Keratinocyte (primary cell): ENCODE measurements around the gene ACAP3.

Experiments
- EZH2 ChIP-seq: IDR thresholded peaks from one replicate; pipeline ENCODE4 v1.6.1; 2012; ENCODE audit warnings: inconsistent platforms, mild to moderate bottlenecking, low read length, moderate library complexity
- TF ChIP-seq, protein P1 (sequence below), 3 experiments: IDR thresholded peaks in 1 of 3; conservative IDR thresholded peaks in 1 of 3; optimal IDR thresholded peaks in 1 of 3; 2 replicates in 2 of 3; 3 replicates in 1 of 3; pipeline versions ENCODE3 to v1.5.1; 2011; ENCODE audit warnings: low read length in 3 of 3, mild to moderate bottlenecking in 3 of 3, moderate library complexity in 2 of 3, control low read depth in 1 of 3, inconsistent platforms in 1 of 3; ENCODE audit not compliant: insufficient read depth in 2 of 3; ENCODE audit errors: extremely low read depth in 1 of 3

- TF ChIP-seq, protein P1, sequence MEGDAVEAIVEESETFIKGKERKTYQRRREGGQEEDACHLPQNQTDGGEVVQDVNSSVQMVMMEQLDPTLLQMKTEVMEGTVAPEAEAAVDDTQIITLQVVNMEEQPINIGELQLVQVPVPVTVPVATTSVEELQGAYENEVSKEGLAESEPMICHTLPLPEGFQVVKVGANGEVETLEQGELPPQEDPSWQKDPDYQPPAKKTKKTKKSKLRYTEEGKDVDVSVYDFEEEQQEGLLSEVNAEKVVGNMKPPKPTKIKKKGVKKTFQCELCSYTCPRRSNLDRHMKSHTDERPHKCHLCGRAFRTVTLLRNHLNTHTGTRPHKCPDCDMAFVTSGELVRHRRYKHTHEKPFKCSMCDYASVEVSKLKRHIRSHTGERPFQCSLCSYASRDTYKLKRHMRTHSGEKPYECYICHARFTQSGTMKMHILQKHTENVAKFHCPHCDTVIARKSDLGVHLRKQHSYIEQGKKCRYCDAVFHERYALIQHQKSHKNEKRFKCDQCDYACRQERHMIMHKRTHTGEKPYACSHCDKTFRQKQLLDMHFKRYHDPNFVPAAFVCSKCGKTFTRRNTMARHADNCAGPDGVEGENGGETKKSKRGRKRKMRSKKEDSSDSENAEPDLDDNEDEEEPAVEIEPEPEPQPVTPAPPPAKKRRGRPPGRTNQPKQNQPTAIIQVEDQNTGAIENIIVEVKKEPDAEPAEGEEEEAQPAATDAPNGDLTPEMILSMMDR (optimal IDR thresholded peaks at IDR 0.05 in 1 of 3, IDR thresholded peaks at IDR 0.05 in 1 of 3, conservative IDR thresholded peaks at IDR 0.05 in 1 of 3; ENCODE audit: extremely low read depth in 1 of 3, insufficient read depth in 2 of 3, low read length in 3 of 3) = no peak
- no peak for TF ChIP-seq EZH2
These were observed 16.7 kb downstream of the ACAP3 start for GRCh38 chr1:1291023-1291528.
